ENCODE measurements around the gene MITF. TPM values are rescaled to one million over a fixed set of nuclear protein-coding genes. Genes with fewer than 3 reads are reported as not detected.

MITF gene
- total RNA-seq, 2 donors from 2014 or later: 1.8 to 3.0 TPM

- Histone ChIP-seq H3K36me3 (ENCODE audit: control insufficient read depth, insufficient read depth, low read length) (no peaks in the 10 kb centered on the region), H3K27me3 (ENCODE audit: control insufficient read depth, insufficient read depth, low read length, poor library complexity, severe bottlenecking) (no peaks in the 10 kb centered on the region), H3K4me1 (ENCODE audit: control insufficient read depth, insufficient read depth, low read length) (peaks cover 8% of the 10 kb centered on the region), H3K27ac (ENCODE audit: low read depth, low read length) (no peak overlapping the region), H3K9ac (ENCODE audit: extremely low read depth, low read length, poor library complexity, severe bottlenecking) (no peak overlapping the region), H3K4me3 (ENCODE audit: low read length) (no peak overlapping the region), H3K9me3 (ENCODE audit: control insufficient read depth, low read length) (no peaks in the 10 kb centered on the region)
- H3K9me3 Mint-ChIP-seq: no peaks in the 10 kb centered on the region
- peaks cover 23% of the 10 kb centered on the region for H3K4me1 Mint-ChIP-seq
- H3K27me3 Mint-ChIP-seq (ENCODE audit: insufficient read depth): no peaks in the 10 kb centered on the region
- no peak overlapping the region for H3K27ac Mint-ChIP-seq
- DNase-seq: no peak
- no peak overlapping the region for H3K4me3 Mint-ChIP-seq
- TF ChIP-seq CTCF (conservative IDR thresholded peaks at IDR 0.05): no peak
- H3K36me3 Mint-ChIP-seq (ENCODE audit: low read depth): no peaks in the 10 kb centered on the region
- 87 to 100% methylated on average over 1 to 2 of the region's 2 CpGs for WGBS, 2 experiments (ENCODE audit: insufficient coverage in 1 of 2, insufficient read length in 1 of 2)
These were observed 29.2 kb downstream of the MITF start for GRCh38 chr3:69768438-69768837.

- Mint-ChIP-seq H3K4me3 (no peak overlapping the region), H3K27ac (peak overlapping the region; percentile 1), H3K36me3 (ENCODE audit: low read depth) (no peaks in the 10 kb centered on the region), H3K4me1 (peaks cover 6% of the 10 kb centered on the region), H3K27me3 (ENCODE audit: insufficient read depth) (no peaks in the 10 kb centered on the region), H3K9me3 (no peaks in the 10 kb centered on the region)
- Histone ChIP-seq H3K36me3 (ENCODE audit: control insufficient read depth, insufficient read depth, low read length) (no peaks in the 10 kb centered on the region), H3K4me1 (ENCODE audit: control insufficient read depth, insufficient read depth, low read length) (no peaks in the 10 kb centered on the region), H3K27ac (ENCODE audit: low read depth, low read length) (no peak overlapping the region), H3K4me3 (ENCODE audit: low read length) (no peak overlapping the region), H3K9ac (ENCODE audit: extremely low read depth, low read length, poor library complexity, severe bottlenecking) (no peak overlapping the region), H3K9me3 (ENCODE audit: control insufficient read depth, low read length) (no peaks in the 10 kb centered on the region), H3K27me3 (ENCODE audit: control insufficient read depth, insufficient read depth, low read length, poor library complexity, severe bottlenecking) (no peaks in the 10 kb centered on the region)
- no peak for DNase-seq
- TF ChIP-seq CTCF (conservative IDR thresholded peaks at IDR 0.05): no peak
These were observed 31.0 kb downstream of the MITF start for GRCh38 chr3:69770219-69770618.

- Mint-ChIP-seq H3K27me3 (ENCODE audit: insufficient read depth) (no peaks in the 10 kb centered on the region), H3K36me3 (ENCODE audit: low read depth) (no peaks in the 10 kb centered on the region), H3K27ac (no peak overlapping the region), H3K4me1 (peaks cover 6% of the 10 kb centered on the region), H3K4me3 (no peak overlapping the region), H3K9me3 (no peaks in the 10 kb centered on the region)
- 88 to 94% methylated on average over 2 to 6 of the region's 6 CpGs for WGBS, 2 experiments (ENCODE audit: insufficient coverage in 1 of 2, insufficient read length in 1 of 2)
- Histone ChIP-seq H3K36me3 (ENCODE audit: control insufficient read depth, insufficient read depth, low read length) (no peaks in the 10 kb centered on the region), H3K9ac (ENCODE audit: extremely low read depth, low read length, poor library complexity, severe bottlenecking) (no peak overlapping the region), H3K27me3 (ENCODE audit: control insufficient read depth, insufficient read depth, low read length, poor library complexity, severe bottlenecking) (no peaks in the 10 kb centered on the region), H3K4me3 (ENCODE audit: low read length) (no peak overlapping the region), H3K27ac (ENCODE audit: low read depth, low read length) (no peak overlapping the region), H3K9me3 (ENCODE audit: control insufficient read depth, low read length) (no peaks in the 10 kb centered on the region), H3K4me1 (ENCODE audit: control insufficient read depth, insufficient read depth, low read length) (no peaks in the 10 kb centered on the region)
- no peak for DNase-seq
- TF ChIP-seq CTCF (conservative IDR thresholded peaks at IDR 0.05): no peak
These were observed 31.8 kb downstream of the MITF start for GRCh38 chr3:69770976-69771634.
